Measurements from ENCODE around the gene PROCA1. TPM values are rescaled to one million over a fixed set of nuclear protein-coding genes. Genes with fewer than 3 reads are reported as not detected.

Gene PROCA1
- total and polyA plus RNA-seq, 2 of the 13 experiments (the other 11 are each of a cell fraction or from before 2014, with no cell fraction given): 0.73 to 1.5 TPM

GRCh38 chr17:28726627-28727491 lies 15.2 kb upstream of the PROCA1 start (continued):
- peak; percentile 59 for TF ChIP-seq ZNF281 (CRISPR knock-in tag; IDR thresholded peaks at IDR 0.05; ENCODE audit: borderline replicate concordance)
- TF ChIP-seq POLR2A (IDR thresholded peaks at IDR 0.05; ENCODE audit: insufficient read depth in 1 of 2, low read depth in 2 of 2, low read length in 2 of 2): peak; percentile 53 to 84
- TF ChIP-seq MXD4 (CRISPR knock-in tag; IDR thresholded peaks at IDR 0.05): peak; percentile 78
- no peak for TF ChIP-seq ZNF644 (CRISPR knock-in tag; IDR thresholded peaks at IDR 0.05; ENCODE audit: low read depth)
- peak; percentile 58; the same call in 1 of the 2 replicates for TF ChIP-seq ZNF788 (CRISPR knock-in tag; IDR thresholded peaks at IDR 0.05; ENCODE audit: borderline replicate concordance)
- TF ChIP-seq ZNF143 (CRISPR knock-in tag; IDR thresholded peaks at IDR 0.05): peak; percentile 21; the same call in 1 of the 2 replicates
- TF ChIP-seq ZNF350 (CRISPR knock-in tag; IDR thresholded peaks at IDR 0.05; ENCODE audit: borderline replicate concordance, low read depth): peak; percentile 91; the same call in 1 of the 2 replicates
- TF ChIP-seq CBX1 (IDR thresholded peaks at IDR 0.05; ENCODE audit: low read depth): peak; percentile 19
- peak; percentile 63; the same call in 1 of the 2 replicates for TF ChIP-seq ZBTB38 (CRISPR knock-in tag; IDR thresholded peaks at IDR 0.05)
- peak; percentile 48; the same call in 1 of the 2 replicates for TF ChIP-seq ZNF335 (CRISPR knock-in tag; IDR thresholded peaks at IDR 0.05)
- TF ChIP-seq, protein P1, sequence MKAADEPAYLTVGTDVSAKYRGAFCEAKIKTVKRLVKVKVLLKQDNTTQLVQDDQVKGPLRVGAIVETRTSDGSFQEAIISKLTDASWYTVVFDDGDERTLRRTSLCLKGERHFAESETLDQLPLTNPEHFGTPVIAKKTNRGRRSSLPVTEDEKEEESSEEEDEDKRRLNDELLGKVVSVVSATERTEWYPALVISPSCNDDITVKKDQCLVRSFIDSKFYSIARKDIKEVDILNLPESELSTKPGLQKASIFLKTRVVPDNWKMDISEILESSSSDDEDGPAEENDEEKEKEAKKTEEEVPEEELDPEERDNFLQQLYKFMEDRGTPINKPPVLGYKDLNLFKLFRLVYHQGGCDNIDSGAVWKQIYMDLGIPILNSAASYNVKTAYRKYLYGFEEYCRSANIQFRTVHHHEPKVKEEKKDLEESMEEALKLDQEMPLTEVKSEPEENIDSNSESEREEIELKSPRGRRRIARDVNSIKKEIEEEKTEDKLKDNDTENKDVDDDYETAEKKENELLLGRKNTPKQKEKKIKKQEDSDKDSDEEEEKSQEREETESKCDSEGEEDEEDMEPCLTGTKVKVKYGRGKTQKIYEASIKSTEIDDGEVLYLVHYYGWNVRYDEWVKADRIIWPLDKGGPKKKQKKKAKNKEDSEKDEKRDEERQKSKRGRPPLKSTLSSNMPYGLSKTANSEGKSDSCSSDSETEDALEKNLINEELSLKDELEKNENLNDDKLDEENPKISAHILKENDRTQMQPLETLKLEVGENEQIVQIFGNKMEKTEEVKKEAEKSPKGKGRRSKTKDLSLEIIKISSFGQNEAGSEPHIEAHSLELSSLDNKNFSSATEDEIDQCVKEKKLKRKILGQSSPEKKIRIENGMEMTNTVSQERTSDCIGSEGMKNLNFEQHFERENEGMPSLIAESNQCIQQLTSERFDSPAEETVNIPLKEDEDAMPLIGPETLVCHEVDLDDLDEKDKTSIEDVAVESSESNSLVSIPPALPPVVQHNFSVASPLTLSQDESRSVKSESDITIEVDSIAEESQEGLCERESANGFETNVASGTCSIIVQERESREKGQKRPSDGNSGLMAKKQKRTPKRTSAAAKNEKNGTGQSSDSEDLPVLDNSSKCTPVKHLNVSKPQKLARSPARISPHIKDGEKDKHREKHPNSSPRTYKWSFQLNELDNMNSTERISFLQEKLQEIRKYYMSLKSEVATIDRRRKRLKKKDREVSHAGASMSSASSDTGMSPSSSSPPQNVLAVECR (CRISPR knock-in tag; IDR thresholded peaks at IDR 0.05; ENCODE audit: borderline replicate concordance): peak; percentile 86
- TF ChIP-seq PCBP1 (IDR thresholded peaks at IDR 0.05; ENCODE audit: borderline replicate concordance, low read depth, low read length): 0 out of 2 replicates have a peak, but pooled peaks have one; percentile 21
- 0 out of 2 replicates have a peak, but pooled peaks have one; percentile 44 for TF ChIP-seq DNMT3B (CRISPR knock-in tag; conservative IDR thresholded peaks at IDR 0.05)
- peak; percentile 65 for TF ChIP-seq POGK (CRISPR knock-in tag; conservative IDR thresholded peaks at IDR 0.05)
- peak; percentile 16 for TF ChIP-seq SKI (IDR thresholded peaks at IDR 0.05; ENCODE audit: partially characterized antibody)
- TF ChIP-seq NBN (conservative IDR thresholded peaks at IDR 0.05): no peak
- TF ChIP-seq, protein P2, sequence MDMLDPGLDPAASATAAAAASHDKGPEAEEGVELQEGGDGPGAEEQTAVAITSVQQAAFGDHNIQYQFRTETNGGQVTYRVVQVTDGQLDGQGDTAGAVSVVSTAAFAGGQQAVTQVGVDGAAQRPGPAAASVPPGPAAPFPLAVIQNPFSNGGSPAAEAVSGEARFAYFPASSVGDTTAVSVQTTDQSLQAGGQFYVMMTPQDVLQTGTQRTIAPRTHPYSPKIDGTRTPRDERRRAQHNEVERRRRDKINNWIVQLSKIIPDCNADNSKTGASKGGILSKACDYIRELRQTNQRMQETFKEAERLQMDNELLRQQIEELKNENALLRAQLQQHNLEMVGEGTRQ (IDR thresholded peaks at IDR 0.05; ENCODE audit: low read depth, low read length): no peak
- TF ChIP-seq, protein P2 (CRISPR knock-in tag; IDR thresholded peaks at IDR 0.05; ENCODE audit: borderline replicate concordance): no peak; the same call in 1 of the 2 replicates

Data from HepG2 (cell line).